ENCODE results near the gene CEP85. TPM values are rescaled to one million over a fixed set of nuclear protein-coding genes. Genes with fewer than 3 reads are reported as not detected.
A peak's percentile ranks its signal among the peaks of the same experiment; 100 is the strongest.

CEP85 gene
- total and polyA plus RNA-seq, 12 donors = 7.0 to 74.5 (median 52.0) TPM

DNA sequence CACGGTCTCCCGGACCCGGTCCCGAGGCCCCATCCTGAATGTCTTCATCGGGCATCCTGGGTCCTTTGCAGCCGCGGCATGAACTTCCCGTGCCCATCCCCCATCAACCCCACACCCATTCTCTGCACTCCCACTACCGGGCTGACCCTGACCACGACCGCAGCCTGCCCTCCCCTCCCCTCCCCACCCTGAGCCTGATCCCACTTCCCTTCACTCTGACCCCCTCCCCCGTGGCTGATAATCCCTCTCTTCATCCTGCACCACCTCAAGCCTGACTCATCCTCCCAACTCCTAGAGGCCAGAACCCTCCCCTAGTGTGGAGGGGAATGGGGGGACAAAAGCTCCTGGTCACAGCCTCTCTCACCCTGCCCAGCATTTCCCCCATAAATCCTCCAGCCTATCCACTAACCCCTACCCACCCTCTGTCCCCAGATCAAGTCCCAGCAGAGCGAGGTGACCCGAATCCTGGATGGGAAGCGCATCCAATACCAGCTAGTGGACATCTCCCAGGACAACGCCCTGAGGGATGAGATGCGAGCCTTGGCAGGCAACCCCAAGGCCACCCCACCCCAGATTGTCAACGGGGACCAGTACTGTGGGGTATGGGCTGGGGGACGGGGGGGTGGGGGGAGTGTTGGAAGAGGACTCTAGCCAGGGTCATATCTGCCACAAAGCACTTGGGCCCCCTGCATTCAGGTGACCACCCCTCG is 46.5 kb downstream of the CEP85 start:
- ATAC-seq = peak in 2 of 8 donors; percentile 1 to 3
- Histone ChIP-seq H3K27ac (peak overlapping the region; percentile 86 to 100 (median 95)), H3K4me1 (peaks cover 23 to 99% (median 74%) of the 10 kb centered on the region in 9 donors), H3K27me3 (no peaks in the 10 kb centered on the region), H3K36me3 (peaks cover 0 to 56% (median 0%) of the 10 kb centered on the region in 9 donors), H3K9me3 (no peaks in the 10 kb centered on the region), H3K4me3 (peak overlapping the region; percentile 58 to 99 (median 82))
- intact Hi-C loops (cut with DNase I) = no loop called here
- 32 to 33% methylated on average over 20 of the region's 20 CpGs for WGBS, 2 donors
- no peak for DNase-seq
- TF ChIP-seq, protein P1, sequence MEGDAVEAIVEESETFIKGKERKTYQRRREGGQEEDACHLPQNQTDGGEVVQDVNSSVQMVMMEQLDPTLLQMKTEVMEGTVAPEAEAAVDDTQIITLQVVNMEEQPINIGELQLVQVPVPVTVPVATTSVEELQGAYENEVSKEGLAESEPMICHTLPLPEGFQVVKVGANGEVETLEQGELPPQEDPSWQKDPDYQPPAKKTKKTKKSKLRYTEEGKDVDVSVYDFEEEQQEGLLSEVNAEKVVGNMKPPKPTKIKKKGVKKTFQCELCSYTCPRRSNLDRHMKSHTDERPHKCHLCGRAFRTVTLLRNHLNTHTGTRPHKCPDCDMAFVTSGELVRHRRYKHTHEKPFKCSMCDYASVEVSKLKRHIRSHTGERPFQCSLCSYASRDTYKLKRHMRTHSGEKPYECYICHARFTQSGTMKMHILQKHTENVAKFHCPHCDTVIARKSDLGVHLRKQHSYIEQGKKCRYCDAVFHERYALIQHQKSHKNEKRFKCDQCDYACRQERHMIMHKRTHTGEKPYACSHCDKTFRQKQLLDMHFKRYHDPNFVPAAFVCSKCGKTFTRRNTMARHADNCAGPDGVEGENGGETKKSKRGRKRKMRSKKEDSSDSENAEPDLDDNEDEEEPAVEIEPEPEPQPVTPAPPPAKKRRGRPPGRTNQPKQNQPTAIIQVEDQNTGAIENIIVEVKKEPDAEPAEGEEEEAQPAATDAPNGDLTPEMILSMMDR (IDR thresholded peaks at IDR 0.05) = no peak

DNA sequence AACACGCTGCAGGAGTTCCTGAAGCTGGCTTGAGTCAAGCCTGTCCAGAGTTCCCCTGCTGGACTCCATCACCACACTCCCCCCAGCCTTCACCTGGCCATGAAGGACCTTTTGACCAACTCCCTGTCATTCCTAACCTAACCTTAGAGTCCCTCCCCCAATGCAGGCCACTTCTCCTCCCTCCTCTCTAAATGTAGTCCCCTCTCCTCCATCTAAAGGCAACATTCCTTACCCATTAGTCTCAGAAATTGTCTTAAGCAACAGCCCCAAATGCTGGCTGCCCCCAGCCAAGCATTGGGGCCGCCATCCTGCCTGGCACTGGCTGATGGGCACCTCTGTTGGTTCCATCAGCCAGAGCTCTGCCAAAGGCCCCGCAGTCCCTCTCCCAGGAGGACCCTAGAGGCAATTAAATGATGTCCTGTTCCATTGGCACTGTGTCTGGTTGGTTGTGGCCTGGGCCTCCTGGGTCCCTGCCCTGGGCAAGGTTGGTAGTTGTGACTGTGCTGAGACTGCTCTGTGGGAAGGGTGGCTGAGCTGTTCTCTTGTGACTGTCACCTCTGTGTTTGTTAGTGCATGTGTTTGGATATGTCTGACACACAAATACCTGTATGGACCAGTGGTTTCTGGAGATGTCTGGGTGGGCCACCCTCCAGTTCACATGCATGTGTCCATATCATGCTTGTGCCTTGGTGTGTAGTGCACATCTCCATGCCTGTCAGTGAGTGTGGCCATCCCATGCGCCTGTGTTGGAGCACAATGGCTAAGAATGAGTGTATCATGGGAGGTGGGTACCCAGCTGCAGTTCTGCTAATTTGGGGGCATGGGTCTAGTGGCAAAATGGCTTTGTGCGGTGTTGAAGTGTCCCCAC is 47.3 kb downstream of the CEP85 start:
- H3K4me3 ChIP-seq = peak overlapping the region in 7 of 10 donors; percentile 69 to 99 (median 88)

DNA sequence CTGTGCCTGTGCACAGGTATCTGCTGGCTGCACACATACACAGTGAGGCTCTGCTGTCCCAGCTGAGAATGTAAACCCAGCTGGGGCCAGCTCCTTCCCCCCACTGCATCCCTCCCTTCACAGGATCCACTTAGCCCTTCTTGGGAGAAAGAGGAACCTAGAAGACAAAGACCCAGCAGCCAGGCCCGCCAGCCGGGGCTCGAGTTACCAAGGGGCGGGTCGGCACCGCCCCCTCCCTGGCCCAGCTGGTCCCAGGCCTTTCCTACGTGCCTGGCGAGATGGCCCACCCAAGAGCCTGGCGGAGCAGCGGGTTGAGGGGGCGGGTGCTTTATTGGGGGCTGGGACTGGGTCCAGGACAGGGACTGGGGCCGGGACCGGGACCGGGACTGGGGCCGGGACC is 48.0 kb downstream of the CEP85 start:
- ATAC-seq = no peak
- peaks cover 18 to 99% (median 74%) of the 10 kb centered on the region in 9 donors for H3K4me1 ChIP-seq
- H3K4me3 ChIP-seq = peak overlapping the region in 5 of 10 donors; percentile 6 to 99 (median 70)
- intact Hi-C loops (cut with DNase I) = no loop called here
- H3K9me3 ChIP-seq = no peaks in the 10 kb centered on the region
- DNase-seq = no peak
- no peaks in the 10 kb centered on the region for H3K27me3 ChIP-seq
- TF ChIP-seq, protein P1 (IDR thresholded peaks at IDR 0.05) = no peak
- H3K27ac ChIP-seq = peak overlapping the region in 6 of 10 donors; percentile 8 to 98 (median 40)
- 53 to 59% methylated on average over 13 to 15 of the region's 15 CpGs for WGBS, 2 donors
- peaks cover 0 to 49% (median 0%) of the 10 kb centered on the region in 9 donors for H3K36me3 ChIP-seq

More for the DNA sequence above, 47.3 kb downstream of the CEP85 start:
- DNase-seq = no peak
- Histone ChIP-seq H3K36me3 (peaks cover 0 to 56% (median 0%) of the 10 kb centered on the region in 9 donors), H3K27me3 (no peaks in the 10 kb centered on the region), H3K9me3 (no peaks in the 10 kb centered on the region), H3K4me1 (peaks cover 18 to 99% (median 74%) of the 10 kb centered on the region in 9 donors), H3K27ac (peak overlapping the region in 8 of 10 donors; percentile 8 to 100 (median 94))
- TF ChIP-seq, protein P1 (IDR thresholded peaks at IDR 0.05) = no peak
- WGBS, 2 donors = 95 to 98% methylated on average over 5 of the region's 5 CpGs
- no peak for ATAC-seq
- intact Hi-C loops (cut with DNase I) = no loop called here

DNA sequence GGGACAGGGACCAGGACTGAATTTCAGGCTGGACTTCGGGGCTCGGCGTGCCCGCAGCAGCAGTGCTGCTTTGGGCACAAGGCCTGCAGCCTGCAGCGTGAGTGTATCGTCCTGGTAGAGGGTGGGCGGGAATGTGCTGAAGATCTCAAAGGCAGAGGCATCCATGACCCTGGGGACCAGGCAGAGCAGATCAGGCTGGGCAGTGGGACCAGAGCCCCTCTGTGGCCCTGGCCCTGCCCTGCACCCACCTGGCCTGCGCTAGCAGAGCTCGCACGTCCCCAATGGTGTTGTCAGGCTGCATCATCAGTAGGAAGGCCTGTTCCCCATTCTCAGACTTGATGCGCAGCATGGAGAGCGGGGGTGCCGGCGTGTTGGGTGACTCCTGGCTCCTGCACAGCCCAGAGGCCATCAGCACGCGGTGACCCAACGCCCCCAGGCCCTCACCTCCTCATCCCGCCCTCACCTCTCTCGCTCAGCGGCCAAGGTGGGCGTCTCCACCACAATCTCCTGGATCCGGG is 48.5 kb downstream of the CEP85 start:
- Histone ChIP-seq H3K9me3 (no peaks in the 10 kb centered on the region), H3K4me1 (peaks cover 17 to 99% (median 72%) of the 10 kb centered on the region in 9 donors), H3K27me3 (no peaks in the 10 kb centered on the region), H3K4me3 (peak overlapping the region in 3 of 10 donors; percentile 6 to 70 (median 69)), H3K27ac (peak overlapping the region in 5 of 10 donors; percentile 19 to 98 (median 41)), H3K36me3 (peaks cover 0 to 44% (median 0%) of the 10 kb centered on the region in 9 donors)
- DNase-seq (no peak), ATAC-seq (no peak)
- intact Hi-C loops (cut with DNase I) = no loop called here
- TF ChIP-seq, protein P1 (IDR thresholded peaks at IDR 0.05) = no peak
- 77 to 81% methylated on average over 22 of the region's 22 CpGs for WGBS, 2 donors
